GM12873 (cell line): ENCODE data around the gene THSD7A.

ENCODE experiments used
- CTCF ChIP-seq: IDR thresholded peaks from 2 replicates; pipeline ENCODE4 v1.5.1; 2012; ENCODE audit warnings: low read depth, mild to moderate bottlenecking, moderate library complexity, low read length, control low read depth; ENCODE audit not compliant: insufficient read depth; ENCODE audit errors: missing control alignments

The THSD7A gene

GRCh38 chr7:11726001-11726793 lies 105.8 kb downstream of the THSD7A start:
- TF ChIP-seq CTCF = no peak

- no peak for TF ChIP-seq CTCF
These were observed 115.8 kb downstream of the THSD7A start for GRCh38 chr7:11716185-11716584.

GRCh38 chr7:11714676-11715075 lies 117.3 kb downstream of the THSD7A start:
- no peak for TF ChIP-seq CTCF

- no peak for TF ChIP-seq CTCF
These were observed 117.8 kb downstream of the THSD7A start for GRCh38 chr7:11714205-11714604.

GRCh38 chr7:11713352-11713751 lies 118.6 kb downstream of the THSD7A start:
- no peak for TF ChIP-seq CTCF

- no peak for TF ChIP-seq CTCF
These were observed 121.6 kb downstream of the THSD7A start for GRCh38 chr7:11710377-11710776.

- no peak for TF ChIP-seq CTCF
These were observed 122.8 kb downstream of the THSD7A start for GRCh38 chr7:11709196-11709595.
